ENCODE results near the gene DYNLT5.
"Not testable (repeated sequence)": the region's sequence is repeated elsewhere in the genome, so short reads cannot be mapped to it uniquely, and the experiment has no call there.

Gene DYNLT5

DNA sequence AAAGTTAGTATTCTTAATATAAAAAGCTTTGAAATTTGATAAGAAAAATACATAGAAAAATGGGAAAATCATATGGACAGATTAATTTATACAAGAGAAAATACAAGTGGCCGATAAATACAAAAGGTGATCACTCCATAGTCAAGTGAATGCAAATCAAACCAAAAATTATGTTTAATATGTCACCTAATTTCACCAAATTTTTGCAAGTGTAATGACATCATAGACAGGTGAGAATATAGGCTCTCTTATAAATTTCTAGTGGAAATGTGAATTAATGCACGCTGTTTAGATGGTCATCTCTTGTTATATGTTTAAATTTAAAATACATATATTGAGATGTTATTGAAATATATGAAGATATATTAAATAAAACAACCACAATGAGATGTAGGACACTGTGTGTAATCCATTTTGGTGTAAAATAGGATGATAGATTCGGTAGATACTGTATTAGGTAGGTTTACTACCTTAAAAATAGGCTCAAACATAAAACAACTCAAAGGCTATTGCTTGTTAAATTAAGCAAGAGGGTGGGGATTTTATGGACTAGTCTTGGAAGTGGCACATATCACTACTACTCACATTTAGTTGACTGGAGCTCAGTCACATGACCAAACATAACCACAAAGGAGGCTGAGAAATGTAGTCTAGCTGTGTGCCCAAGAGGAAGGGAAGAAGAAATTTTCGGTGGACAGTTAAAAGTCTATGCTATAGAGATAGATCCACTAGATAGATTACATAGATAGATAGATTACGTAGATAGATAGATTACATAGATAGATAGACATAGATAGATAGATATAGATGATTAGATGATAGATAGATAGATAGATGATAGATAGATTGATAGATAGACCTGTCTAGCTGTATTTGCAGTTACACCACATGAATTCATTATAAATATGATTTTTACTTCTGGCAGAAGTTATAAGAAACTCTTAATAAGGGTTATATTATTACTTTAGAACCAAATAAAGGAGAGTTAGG, 39.7 kb downstream of the DYNLT5 start:
- DNase-seq = no peak

- DNase-seq = not testable (repeated sequence)
Measured at GRCh38 chr1:66795839-66796238, 43.6 kb downstream of the DYNLT5 start.

- DNase-seq = no peak
Measured at GRCh38 chr1:66809245-66809644, 57.0 kb downstream of the DYNLT5 start.

DNA sequence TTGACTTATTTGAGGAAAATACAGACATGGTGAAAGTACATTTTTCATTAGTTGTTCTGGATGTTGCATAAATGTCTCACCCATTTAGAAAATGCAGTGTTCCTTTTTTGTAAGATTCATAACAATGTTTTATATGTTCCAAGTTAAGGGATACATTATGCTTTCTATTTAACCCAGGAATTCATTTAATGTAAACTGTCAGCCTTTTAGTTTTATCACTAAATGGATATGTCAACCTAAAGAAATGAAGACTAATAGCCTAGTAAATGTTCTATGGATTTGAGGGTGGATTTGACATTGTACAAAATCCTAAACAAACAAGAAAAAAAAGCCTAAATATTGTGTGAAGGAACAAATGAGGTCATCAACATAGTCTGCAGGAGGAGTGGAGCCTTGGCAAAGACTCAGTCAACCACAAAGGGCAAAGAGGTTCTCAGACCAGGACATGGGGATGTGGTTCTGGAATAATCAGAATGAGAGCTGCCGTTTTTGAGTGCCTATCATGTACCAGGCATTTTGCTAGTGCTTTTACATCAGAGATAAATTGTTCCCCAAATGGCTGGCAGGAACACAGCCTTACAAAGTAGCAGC, 57.6 kb downstream of the DYNLT5 start:
- no peak for DNase-seq

DNA sequence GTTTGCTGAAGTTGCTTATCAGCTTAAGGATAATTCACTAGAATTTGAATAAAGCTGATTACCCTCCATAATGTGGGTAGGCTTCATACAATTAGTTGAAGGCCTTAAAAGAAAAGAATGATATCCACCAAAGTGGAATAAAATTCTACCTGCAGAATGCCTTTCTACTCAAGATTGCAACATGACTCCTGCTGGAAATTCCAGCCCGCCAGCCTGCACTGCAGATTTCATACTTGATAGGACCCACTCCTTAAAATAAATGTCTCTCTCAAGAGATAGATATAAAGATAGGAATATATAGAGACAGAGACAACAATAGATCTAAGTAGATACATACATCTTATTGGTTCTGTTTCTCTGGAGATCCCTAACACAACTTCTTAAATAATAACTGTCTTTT, 72.5 kb downstream of the DYNLT5 start:
- DNase-seq = no peak

All from NCI-H774 (cell line).